OCI-LY7 (cell line): Measurements from ENCODE around the gene PITPNM3.

ENCODE experiments used
- EZH2phosphoT487 ChIP-seq: fragments of 200-600 bp; sonication (generic); IDR thresholded peaks from 2 replicates; pipeline ENCODE4 v1.6.1; 2018; ENCODE audit warnings: low read depth, borderline replicate concordance, mild to moderate bottlenecking, mixed run types, antibody characterized with exemption, low read length, moderate library complexity, mixed read lengths
- TF ChIP-seq, protein P1 (sequence below): fragments of 200-600 bp; sonication (generic); conservative IDR thresholded peaks from 2 replicates; pipeline ENCODE4 v1.5.1; 2014; ENCODE audit warnings: mild to moderate bottlenecking, antibody characterized with exemption, low read length, moderate library complexity, mixed read lengths

DNA sequence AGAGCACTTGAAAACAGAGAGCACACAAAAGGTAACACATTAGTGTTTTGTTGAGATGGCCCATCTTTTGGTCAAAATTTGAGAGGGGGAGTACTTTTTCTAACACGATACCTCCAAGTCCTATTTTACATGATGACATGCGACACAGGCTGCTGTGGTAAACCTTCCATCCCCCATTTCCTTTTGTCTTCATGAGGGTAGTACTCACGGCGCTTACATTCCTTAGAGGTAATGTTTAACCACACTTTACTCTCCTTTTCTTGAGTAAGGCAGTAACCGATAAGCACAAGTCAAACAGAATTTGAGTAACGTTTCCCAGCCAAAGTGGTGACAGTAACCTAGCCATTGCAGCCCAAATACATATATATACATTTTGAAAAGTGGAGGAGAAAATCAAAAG is 35.8 kb upstream of the PITPNM3 start:
- TF ChIP-seq, protein P1, sequence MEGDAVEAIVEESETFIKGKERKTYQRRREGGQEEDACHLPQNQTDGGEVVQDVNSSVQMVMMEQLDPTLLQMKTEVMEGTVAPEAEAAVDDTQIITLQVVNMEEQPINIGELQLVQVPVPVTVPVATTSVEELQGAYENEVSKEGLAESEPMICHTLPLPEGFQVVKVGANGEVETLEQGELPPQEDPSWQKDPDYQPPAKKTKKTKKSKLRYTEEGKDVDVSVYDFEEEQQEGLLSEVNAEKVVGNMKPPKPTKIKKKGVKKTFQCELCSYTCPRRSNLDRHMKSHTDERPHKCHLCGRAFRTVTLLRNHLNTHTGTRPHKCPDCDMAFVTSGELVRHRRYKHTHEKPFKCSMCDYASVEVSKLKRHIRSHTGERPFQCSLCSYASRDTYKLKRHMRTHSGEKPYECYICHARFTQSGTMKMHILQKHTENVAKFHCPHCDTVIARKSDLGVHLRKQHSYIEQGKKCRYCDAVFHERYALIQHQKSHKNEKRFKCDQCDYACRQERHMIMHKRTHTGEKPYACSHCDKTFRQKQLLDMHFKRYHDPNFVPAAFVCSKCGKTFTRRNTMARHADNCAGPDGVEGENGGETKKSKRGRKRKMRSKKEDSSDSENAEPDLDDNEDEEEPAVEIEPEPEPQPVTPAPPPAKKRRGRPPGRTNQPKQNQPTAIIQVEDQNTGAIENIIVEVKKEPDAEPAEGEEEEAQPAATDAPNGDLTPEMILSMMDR: no peak
- no peak for TF ChIP-seq EZH2phosphoT487
